Keratinocyte (primary cell): Measurements from ENCODE around the gene PRKD1. TPM values are rescaled to one million over a fixed set of nuclear protein-coding genes. Genes with fewer than 3 reads are reported as not detected.

ENCODE experiments used
- DNase-seq: peaks from one replicate; pipeline ENCODE4 v3.0.0-alpha.2; 2011; ENCODE audit warnings: low read depth, missing footprints, low spot score
- FAIRE-seq: peaks from 2 replicates; lab custom pipeline; 2011; peaks lifted over from hg19 to GRCh38; lab: Jason Lieb, UNC
- H2AFZ ChIP-seq: 2 replicates; pipeline ENCODE4 v1.6.0; 2012; ENCODE audit warnings: low read length, control low read depth, inconsistent platforms; ENCODE audit not compliant: control insufficient read depth
- H3K27ac ChIP-seq: 2 replicates; pipeline ENCODE4 v1.5.1; 2011; ENCODE audit warnings: low read length; ENCODE audit not compliant: control insufficient read depth, insufficient read depth
- H3K27me3 ChIP-seq: 3 replicates; pipeline ENCODE4 v1.6.0; 2011; ENCODE audit warnings: low read length; ENCODE audit not compliant: control insufficient read depth, insufficient read depth; ENCODE audit errors: extremely low read depth
- H3K36me3 ChIP-seq, 2 experiments: 2 replicates in 1 of 2; 3 replicates in 1 of 2; pipeline ENCODE4 v1.5.1; 2011; ENCODE audit warnings: low read length in 2 of 2, mild to moderate bottlenecking in 1 of 2; ENCODE audit not compliant: control insufficient read depth in 2 of 2, insufficient read depth in 2 of 2; ENCODE audit errors: extremely low read depth in 1 of 2
- H3K4me1 ChIP-seq: 3 replicates; pipeline ENCODE4 v1.5.1; 2011; ENCODE audit warnings: low read length; ENCODE audit not compliant: control insufficient read depth, insufficient read depth; ENCODE audit errors: extremely low read depth
- H3K4me2 ChIP-seq: 3 replicates; pipeline ENCODE4 v1.6.0; 2011; ENCODE audit warnings: low read depth, low read length; ENCODE audit not compliant: control insufficient read depth, insufficient read depth; ENCODE audit errors: extremely low read depth
- H3K4me3 ChIP-seq, 3 experiments: fragments of 200-600 bp in 1 of 3; sonication (generic) in 1 of 3; 2 replicates in 2 of 3; 3 replicates in 1 of 3; pipeline ENCODE4 v1.5.1; 2011 to 2016; ENCODE audit warnings: low read length in 3 of 3, mild to moderate bottlenecking in 3 of 3, control low read depth in 2 of 3, inconsistent platforms in 1 of 3, low read depth in 1 of 3, mixed read lengths in 1 of 3, mixed run types in 1 of 3, moderate library complexity in 1 of 3; ENCODE audit not compliant: control insufficient read depth in 2 of 3, insufficient read depth in 2 of 3; ENCODE audit errors: extremely low read depth in 1 of 3
- H3K79me2 ChIP-seq: 2 replicates; pipeline ENCODE4 v1.6.0; 2012; ENCODE audit warnings: low read length; ENCODE audit not compliant: control insufficient read depth, insufficient read depth
- H3K9ac ChIP-seq: 3 replicates; pipeline ENCODE4 v1.6.0; 2011; ENCODE audit warnings: low read length; ENCODE audit not compliant: control insufficient read depth, insufficient read depth; ENCODE audit errors: extremely low read depth
- H3K9me1 ChIP-seq: 3 replicates; pipeline ENCODE4 v1.6.0; 2011; ENCODE audit warnings: low read length; ENCODE audit not compliant: control insufficient read depth, insufficient read depth; ENCODE audit errors: extremely low read depth
- H3K9me3 ChIP-seq: 2 replicates; pipeline ENCODE4 v1.5.1; 2012; ENCODE audit warnings: low read depth, low read length; ENCODE audit not compliant: control insufficient read depth
- H4K20me1 ChIP-seq: 3 replicates; pipeline ENCODE4 v1.6.0; 2011; ENCODE audit warnings: low read length; ENCODE audit not compliant: control insufficient read depth, insufficient read depth; ENCODE audit errors: extremely low read depth
- CTCF ChIP-seq, 3 experiments: IDR thresholded peaks in 1 of 3; conservative IDR thresholded peaks in 1 of 3; optimal IDR thresholded peaks in 1 of 3; 2 replicates in 2 of 3; 3 replicates in 1 of 3; pipeline versions ENCODE3 to v1.5.1; 2011; ENCODE audit warnings: low read length in 3 of 3, mild to moderate bottlenecking in 3 of 3, moderate library complexity in 2 of 3, control low read depth in 1 of 3, inconsistent platforms in 1 of 3; ENCODE audit not compliant: insufficient read depth in 2 of 3; ENCODE audit errors: extremely low read depth in 1 of 3
- EZH2 ChIP-seq: IDR thresholded peaks from one replicate; pipeline ENCODE4 v1.6.1; 2012; ENCODE audit warnings: inconsistent platforms, mild to moderate bottlenecking, low read length, moderate library complexity
- dilution Hi-C: fragments of 300-500 bp; cut with MboI; formaldehyde crosslinking; loops from one replicate; pipeline ENCODE4 v1.7.0; 2020; ENCODE audit warnings: low sequenced_read_pairs; ENCODE audit not compliant: extremely low pct_ligation_motif_present
- polyA minus RNA-seq, 3 experiments: library from RNA; depleted of rRNA, polyadenylated mRNA; stranded (reverse); fragments of >200 nt; gene quantifications; 1 replicate in 1 of 3; 2 replicates in 1 of 3; 3 replicates in 1 of 3; pipeline ENCODE4 v1.2.3, GENCODE V29; 2011
- polyA plus RNA-seq, 5 experiments: library from polyadenylated mRNA; depleted of rRNA in 3 of 5; stranded (reverse) in 3 of 5; stranded (forward) in 1 of 5; unstranded in 1 of 5; fragments of >200 nt; gene quantifications; 1 replicate in 1 of 5; 2 replicates in 3 of 5; 3 replicates in 1 of 5; pipeline versions ENCODE4 v1.2.1 to v1.2.3, GENCODE V29; 2011 to 2012; ENCODE audit warnings: missing spikeins in 2 of 5, low read depth in 1 of 5, low replicate concordance in 1 of 5

PRKD1 gene
- 0.32 to 0.49 TPM (median 0.45 TPM) in 3 replicates for polyA plus RNA-seq
- not detected for polyA plus RNA-seq (2011; ENCODE audit: low read depth)
- 0.31 and 0.39 TPM in 2 replicates for polyA plus RNA-seq (2011; cell fraction: cytosol; rRNA removed)
- polyA plus RNA-seq (2011; cell fraction: nucleus; rRNA removed) = 0.45 and 0.57 TPM in 2 replicates
- polyA plus RNA-seq (2012; ENCODE audit: low replicate concordance) = 0.04 and 0.30 TPM in 2 replicates
- 0.26 to 3.9 TPM in 2 of 3 replicates, not detected in the other for polyA minus RNA-seq
- polyA minus RNA-seq (2011; cell fraction: cytosol; rRNA and poly(A)+ RNA removed) = 0.77 TPM
- 0.85 and 1.3 TPM in 2 replicates for polyA minus RNA-seq (2011; cell fraction: nucleus; rRNA and poly(A)+ RNA removed)

- dilution Hi-C loops = no loop called here
- FAIRE-seq = no peak
- peak within 1 kb of the TSS; percentile 41 to 66 (median 56) for H3K4me3 ChIP-seq
- H3K4me2 ChIP-seq = peak within 1 kb of the TSS; percentile 80
- peak within 1 kb of the TSS; percentile 63 for H2AFZ ChIP-seq
- H3K27ac ChIP-seq = no peak within 1 kb of the TSS
- TF ChIP-seq EZH2 (no peak), CTCF (optimal IDR thresholded peaks at IDR 0.05 in 1 of 3, IDR thresholded peaks at IDR 0.05 in 1 of 3, conservative IDR thresholded peaks at IDR 0.05 in 1 of 3; ENCODE audit: extremely low read depth in 1 of 3, insufficient read depth in 2 of 3, low read length in 3 of 3) (peak in 1 of 3 experiments; percentile 21)
- peak within 1 kb of the TSS; percentile 11 for H3K9ac ChIP-seq
- H3K4me1 ChIP-seq = peaks cover 6% of the 10 kb centered on the region
- H4K20me1 ChIP-seq = no peaks in the 10 kb centered on the region
- peaks cover 12% of the 10 kb centered on the region for H3K27me3 ChIP-seq
- H3K79me2 ChIP-seq = no peaks in the 10 kb centered on the region
- H3K9me1 ChIP-seq = no peaks in the 10 kb centered on the region
- no peaks in the 10 kb centered on the region for H3K36me3 ChIP-seq
- H3K9me3 ChIP-seq = no peaks in the 10 kb centered on the region
- no peak for DNase-seq
Measured at GRCh38 chr14:29927376-29928116, at the start of gene PRKD1. TSS of gene PRKD1 (minus strand) at chr14:29927847.

DNA sequence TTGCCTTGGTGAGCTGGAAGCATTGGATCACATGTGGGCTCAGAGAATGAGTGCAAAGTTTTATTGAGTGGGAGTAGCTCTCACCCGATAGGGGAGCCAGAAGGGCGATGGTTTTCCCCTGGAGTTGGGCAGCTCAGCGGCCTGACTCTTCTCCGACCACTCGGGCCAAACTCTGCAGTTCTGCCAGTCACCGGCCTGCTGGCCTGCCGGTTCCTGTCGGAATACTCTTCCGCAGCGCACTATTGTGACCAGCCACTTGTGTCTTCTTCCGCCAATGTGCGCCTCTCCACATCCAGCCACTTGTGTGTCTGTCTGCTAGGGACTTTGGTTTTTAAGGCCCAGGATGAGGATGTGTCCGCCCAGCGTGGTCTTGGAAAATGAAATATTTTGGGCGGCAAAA is 43.5 kb upstream of the PRKD1 start:
- H3K4me3 ChIP-seq = no peak overlapping the region
- H3K9me1 ChIP-seq = no peaks in the 10 kb centered on the region
- H3K27ac ChIP-seq = no peak overlapping the region
- TF ChIP-seq CTCF (optimal IDR thresholded peaks at IDR 0.05 in 1 of 3, IDR thresholded peaks at IDR 0.05 in 1 of 3, conservative IDR thresholded peaks at IDR 0.05 in 1 of 3; ENCODE audit: extremely low read depth in 1 of 3, insufficient read depth in 2 of 3, low read length in 3 of 3) = no peak
- no peak for TF ChIP-seq EZH2
- no peaks in the 10 kb centered on the region for H3K79me2 ChIP-seq
- no peaks in the 10 kb centered on the region for H3K4me1 ChIP-seq
- FAIRE-seq (no peak), DNase-seq (no peak)
- dilution Hi-C loops = no loop called here
- H3K27me3 ChIP-seq = no peaks in the 10 kb centered on the region
- H3K4me2 ChIP-seq = no peak overlapping the region
- no peaks in the 10 kb centered on the region for H4K20me1 ChIP-seq
- no peak overlapping the region for H2AFZ ChIP-seq
- no peaks in the 10 kb centered on the region for H3K36me3 ChIP-seq
- no peak overlapping the region for H3K9ac ChIP-seq
- H3K9me3 ChIP-seq = no peaks in the 10 kb centered on the region
